HG02798 (cell line): ENCODE data around the gene MEIOC.
A peak's percentile ranks its signal among the peaks of the same experiment; 100 is the strongest.
"Not testable (repeated sequence)": the region's sequence is repeated elsewhere in the genome, so short reads cannot be mapped to it uniquely, and the experiment has no call there.

Source experiments
- ATAC-seq: cut with Tn5 transposase; IDR thresholded peaks from one replicate; pipeline ENCODE4 v1.9.1; 2021; ENCODE audit warnings: mild to moderate bottlenecking; ENCODE audit not compliant: unreplicated experiment, poor library complexity

Gene MEIOC

DNA sequence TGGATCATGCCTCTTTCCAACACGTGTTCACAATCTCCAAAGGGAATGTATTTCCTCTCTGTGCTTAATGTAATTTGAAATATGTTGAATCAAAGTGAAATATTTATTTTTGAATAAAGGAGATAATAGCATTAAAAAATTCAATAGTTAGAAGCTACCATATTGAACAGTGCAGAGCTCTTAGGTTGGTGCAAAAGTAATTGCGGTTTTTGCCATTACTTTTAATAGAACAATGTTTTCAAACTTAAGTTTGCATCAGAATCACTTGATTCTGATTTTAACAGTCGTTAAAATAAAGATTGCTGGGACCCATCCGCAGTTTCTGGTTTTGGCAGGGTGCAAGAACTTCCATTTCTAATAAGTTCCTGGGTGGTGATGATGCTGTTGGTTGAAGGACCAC lies 10.0 kb upstream of the MEIOC start:
- no peak for ATAC-seq

DNA sequence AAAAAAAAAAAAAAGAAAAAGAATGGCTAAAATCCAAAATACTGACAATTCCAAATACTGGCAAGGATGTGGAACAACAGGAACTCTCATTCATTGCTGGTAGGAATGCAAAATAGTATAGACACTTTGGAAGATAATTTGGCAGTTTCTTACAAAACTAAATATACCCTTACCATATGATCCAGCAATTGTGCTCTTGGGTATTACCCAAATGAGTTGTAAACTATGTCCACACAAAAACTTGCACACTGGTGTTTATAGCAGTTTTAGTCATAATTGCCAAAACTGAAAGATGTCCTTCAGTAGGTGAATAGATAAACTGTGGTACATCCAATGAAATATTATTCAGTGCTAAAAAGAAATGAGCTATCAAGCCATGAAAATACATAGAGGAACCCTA lies 8.5 kb upstream of the MEIOC start:
- ATAC-seq = no peak

DNA sequence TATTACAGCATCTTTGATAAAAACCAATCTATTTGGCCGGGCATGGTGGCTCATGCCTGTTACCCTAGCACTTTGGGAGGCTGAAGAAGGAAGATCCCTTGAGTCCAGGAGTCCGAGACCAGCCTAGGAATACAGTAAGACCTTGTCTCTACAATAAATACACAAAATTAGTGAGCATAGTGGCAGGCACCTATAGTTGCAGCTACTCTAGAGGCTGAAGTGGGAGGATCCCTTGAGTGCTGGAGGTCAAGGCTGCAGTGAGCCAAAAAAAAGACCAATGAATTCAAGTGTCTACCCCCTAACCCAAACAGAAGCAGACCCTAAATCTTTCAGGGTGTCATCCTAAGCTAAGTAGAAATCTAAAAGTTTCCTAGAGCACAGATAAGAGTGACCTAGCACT lies 7.3 kb upstream of the MEIOC start:
- ATAC-seq = no peak

- ATAC-seq = no peak
Observed at GRCh38 chr17:44651228-44651627, 5.0 kb upstream of the MEIOC start.

- ATAC-seq = no peak
Observed at GRCh38 chr17:44652727-44653126, 3.5 kb upstream of the MEIOC start.

- ATAC-seq = no peak
Observed at GRCh38 chr17:44653384-44653783, 2.9 kb upstream of the MEIOC start.

GRCh38 chr17:44653954-44654353 lies 2.3 kb upstream of the MEIOC start:
- ATAC-seq = no peak

DNA sequence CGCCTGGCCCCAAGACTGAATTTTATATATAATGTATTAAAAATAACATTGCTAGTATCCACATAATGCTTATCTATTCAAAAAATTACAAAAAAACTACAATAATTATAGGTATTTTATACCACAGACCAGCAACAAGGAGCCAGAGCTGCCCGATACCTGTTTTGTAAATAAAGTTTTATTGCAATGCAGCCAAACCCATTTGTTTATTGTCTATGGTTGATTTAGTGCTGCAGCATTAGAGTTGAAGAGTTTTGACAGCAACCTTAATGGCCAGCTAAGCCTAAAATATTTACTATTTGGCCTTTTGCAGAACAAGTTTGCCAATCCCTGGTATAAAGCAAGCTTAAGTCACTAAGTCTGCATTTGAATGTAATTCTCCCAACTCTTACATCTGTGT lies 5.6 kb downstream of the MEIOC start:
- ATAC-seq = no peak

GRCh38 chr17:44663095-44663494 lies 6.8 kb downstream of the MEIOC start:
- no peak for ATAC-seq

DNA sequence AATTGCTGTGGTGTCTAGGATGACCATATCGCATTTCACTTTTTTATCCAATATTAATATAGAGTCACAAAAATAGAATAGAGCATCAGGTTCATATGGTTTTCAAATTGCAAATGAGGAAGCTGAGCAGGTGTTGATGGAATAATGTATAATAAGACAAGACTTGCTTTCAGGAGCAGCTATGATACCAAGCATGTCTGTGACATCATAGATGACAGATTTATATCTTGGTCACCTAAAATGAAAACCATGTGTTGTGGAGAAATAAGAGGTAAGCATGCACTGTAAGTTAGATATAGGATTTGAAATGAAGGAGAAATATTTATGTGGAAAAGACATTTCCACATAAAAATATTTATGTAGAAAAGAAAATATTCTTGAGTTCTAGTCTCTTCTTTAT lies 8.6 kb downstream of the MEIOC start:
- no peak for ATAC-seq

DNA sequence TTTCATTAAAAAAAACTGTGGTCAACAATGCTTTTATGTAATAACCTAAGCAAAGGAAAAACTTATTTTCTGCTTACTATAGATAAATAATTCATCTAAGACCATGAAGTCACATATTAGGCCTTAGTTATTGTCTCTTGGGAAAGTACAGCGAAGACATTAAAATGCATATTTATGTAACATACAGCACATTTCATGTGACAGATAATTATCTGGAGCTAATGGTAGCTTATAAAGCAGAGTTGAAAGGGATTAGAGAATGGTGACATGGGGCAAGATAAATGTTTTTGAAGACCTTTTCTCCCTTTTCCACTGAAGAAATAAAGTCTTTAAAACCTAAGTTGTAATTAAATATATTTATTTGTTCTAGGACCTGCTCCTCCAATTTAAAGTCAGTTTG lies 9.7 kb downstream of the MEIOC start:
- no peak for ATAC-seq

DNA sequence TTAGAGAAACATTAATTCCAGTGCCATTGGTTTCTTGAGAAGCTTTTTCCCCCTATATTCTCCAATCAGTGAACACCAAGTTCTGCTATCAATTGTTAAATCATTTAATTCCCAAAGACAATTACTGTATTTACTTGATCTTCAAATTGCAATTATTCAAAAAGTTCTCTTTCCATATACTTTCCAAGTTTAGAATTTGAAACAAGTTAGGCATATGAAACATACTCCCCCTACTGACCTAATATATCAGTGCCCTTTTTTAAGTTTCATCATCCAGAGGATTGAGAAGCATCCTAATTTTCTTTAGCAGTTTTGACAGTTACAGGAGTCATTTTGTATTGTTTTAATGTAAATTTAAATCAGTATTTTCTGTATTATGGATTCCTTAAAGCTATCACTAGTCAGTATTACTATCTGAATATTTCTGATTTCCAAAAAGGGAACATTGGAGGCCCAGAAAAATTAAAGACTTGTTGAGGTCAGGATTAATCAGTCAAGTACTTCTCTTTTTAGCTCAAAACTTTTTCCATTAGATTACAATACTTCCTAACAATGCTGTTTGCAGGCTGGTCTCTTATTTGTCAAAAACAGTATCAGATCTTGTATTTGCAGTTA lies 16.3 kb downstream of the MEIOC start:
- ATAC-seq = no peak

GRCh38 chr17:44673893-44674292 lies 17.6 kb downstream of the MEIOC start:
- no peak for ATAC-seq

GRCh38 chr17:44677136-44677535 lies 20.9 kb downstream of the MEIOC start:
- no peak for ATAC-seq

DNA sequence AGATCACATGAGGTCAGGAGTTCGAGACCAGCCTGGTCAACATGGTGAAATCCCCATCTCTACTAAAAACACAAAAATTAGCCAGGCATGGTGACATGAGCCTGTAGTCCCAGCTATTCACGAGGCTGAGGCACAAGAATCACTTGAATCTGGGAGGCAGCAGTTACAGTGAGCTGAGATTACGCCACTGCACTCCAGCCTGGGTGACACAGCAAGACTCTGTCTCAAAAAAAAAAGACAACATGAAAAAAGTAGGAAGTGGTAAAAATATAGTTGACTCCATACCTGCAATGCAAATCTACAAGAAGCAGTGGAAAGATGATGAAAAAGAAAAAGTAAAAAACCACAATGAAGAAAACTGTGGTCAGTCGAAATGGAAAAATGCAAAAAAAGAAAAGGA lies 27.0 kb downstream of the MEIOC start:
- ATAC-seq = not testable (repeated sequence)

DNA sequence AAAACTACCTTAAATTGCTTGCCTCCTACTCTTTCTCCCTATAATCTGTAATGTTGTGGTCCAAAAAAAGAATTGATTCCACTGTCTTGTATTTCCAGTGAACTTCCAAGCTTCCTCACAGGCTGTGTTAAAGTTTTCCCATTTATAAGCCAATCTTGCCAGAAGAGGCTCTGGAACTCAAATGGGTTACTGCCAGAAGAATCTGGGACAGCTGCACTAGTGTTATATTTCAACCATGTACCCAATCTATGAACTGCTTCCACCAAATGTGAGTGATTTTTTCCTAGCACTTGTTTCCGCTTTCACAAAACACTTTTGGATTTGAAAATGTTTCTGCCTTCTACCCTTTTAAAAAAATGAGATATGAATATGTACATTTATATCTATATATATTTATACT lies 31.5 kb downstream of the MEIOC start:
- ATAC-seq = no peak

GRCh38 chr17:44688200-44688599 lies 31.9 kb downstream of the MEIOC start:
- no peak for ATAC-seq

DNA sequence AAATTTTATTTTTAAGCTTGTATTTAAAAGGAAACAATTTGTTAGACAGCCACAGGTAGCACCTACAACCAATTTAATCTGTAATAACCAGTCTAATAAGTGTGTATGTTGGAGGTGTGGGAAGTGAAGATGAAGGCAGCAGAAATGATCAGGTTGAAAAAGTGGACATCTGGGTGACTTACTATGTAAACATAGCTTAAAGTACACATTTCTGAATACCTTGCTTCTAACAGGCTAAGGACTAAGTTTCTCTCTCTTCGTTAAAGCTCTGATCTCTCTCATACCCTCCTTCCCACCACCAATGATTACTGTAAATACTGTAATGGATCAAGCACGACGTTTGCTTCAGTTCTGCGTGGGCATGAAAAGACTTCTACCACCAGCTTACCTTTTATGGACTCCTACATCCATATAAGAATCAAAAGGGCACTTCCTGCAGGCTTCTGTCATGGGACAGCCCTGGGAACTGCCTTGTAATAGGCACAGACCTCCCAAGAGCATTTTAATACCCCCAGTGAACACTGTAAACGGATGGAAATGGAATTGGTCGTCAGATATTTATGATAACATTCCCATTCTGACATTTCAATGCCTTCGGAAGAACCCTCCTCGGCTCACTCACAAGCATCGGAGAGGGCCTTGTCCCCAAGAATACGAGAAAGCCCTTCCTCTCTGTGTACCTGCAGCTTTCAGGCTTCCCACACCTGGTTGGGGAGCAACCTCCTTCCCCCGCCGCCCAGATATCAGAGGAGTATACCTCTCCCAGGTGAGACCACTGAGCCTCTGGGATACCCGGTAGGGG lies 32.6 kb downstream of the MEIOC start:
- no peak for ATAC-seq

DNA sequence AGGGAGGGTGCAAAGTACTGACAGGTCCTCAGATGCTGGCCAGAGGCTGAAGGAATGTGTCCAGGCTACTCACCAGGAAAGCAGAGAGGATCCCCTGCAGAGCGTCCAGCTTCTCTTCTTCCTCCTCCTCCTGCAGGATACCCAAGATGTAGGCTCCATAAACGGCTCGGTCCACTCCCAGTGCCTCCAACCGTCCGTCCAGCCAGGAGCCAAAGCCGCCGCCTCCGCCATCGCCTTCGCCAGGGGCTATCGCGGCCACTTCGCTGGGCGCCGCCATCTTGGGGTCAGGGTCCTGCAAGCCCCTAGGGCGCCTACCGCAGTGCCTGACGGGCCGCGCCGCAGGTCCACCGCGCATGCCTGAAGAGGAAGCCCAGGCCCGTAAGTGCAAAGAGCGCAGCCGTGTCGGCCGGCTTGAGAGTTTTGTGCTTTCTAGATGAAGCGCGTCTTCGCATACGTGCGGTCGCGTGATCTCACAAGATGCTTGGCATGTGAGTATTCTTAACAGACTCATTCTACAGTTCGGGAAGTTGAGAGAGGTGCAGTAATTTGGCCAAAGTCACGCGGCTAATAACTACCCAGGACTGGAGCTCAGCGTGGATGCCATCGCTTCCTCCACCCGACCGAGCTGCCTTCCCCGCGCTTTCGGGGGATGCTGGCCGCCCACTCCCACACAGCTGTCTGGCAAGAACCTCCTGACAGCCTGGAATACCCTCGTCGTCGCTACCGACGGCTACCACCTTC lies 33.4 kb downstream of the MEIOC start, which contains the start of gene CCDC43:
CCDC43 (minus strand) TSS at position 300 of the 741 bp plus-strand sequence; CDS start at position 277, 23 bp downstream.
- peak; percentile 95 for ATAC-seq

GRCh38 chr17:44690746-44691306 lies 34.6 kb downstream of the MEIOC start:
- not testable (repeated sequence) for ATAC-seq

DNA sequence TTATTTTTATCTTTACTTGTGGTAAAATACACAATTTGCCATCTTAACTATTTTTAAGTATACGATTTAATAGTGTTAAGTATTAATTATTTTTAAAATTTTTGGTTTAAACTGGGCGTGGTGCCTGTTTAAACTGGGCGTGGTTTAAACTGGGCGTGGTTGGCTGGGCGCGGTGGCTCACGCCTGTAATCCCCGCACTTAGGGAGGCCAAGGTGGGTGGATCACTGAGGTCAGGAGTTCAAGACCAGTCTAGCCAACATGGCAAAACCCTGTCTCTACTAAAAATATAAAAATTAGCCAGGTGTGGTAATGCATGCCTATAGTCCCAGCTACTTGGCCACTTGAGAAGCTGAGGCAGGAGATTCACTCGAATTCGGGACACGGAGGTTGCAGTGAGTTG lies 37.3 kb downstream of the MEIOC start:
- ATAC-seq = no peak
